GM21723 (cell line): Measurements from ENCODE around the gene NEK9.

Experiments used
- ATAC-seq: cut with Tn5 transposase; IDR thresholded peaks from one replicate; pipeline ENCODE4 v1.9.1; 2021; ENCODE audit warnings: mild to moderate bottlenecking, moderate library complexity; ENCODE audit not compliant: unreplicated experiment

The NEK9 gene

DNA sequence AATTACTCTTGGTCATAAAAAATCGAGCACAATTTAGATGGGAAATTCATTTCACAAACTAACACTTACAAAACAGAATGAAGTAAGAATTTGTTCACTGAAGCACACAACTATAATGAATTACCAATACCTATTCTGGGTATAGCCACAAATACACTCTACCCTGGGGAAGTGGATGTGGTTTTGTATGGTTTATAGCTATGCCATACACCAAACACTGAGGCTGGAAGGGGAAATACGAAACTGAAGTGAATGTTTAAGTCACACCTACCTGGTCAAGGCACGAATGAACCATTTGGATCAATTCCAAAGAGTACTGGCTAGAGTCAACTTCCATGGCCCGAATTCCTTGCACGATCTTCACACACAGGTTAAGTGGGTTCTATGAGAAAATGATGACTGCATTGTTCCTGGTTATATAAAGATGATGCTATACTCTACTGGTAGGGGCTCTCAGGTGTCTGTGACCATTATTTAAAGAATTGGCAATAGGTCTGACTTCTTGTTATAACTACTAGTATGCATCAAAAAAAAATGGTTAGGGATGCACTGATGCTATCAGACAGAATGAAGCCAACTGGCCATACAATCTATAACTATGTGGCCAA lies 12.8 kb downstream of the NEK9 start:
- no peak for ATAC-seq

DNA sequence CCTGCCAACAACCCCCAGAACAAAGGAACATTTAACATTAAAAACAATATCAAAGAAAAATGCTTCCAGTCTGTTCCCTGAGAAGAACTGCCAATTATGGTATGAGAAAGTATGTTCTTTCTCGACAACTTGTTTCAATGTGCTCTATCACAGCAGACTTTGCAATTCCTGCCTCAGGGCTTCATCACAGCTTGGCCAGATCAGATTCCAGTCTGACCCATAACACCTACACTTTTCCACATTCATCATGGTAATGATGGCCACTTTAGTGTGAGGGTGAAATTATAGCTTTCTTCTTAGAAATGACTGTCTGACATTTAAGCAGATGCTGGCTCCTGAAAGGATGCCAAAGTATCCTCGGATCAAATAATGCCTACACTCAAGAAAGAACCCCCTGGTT lies 17.0 kb downstream of the NEK9 start:
- no peak for ATAC-seq

DNA sequence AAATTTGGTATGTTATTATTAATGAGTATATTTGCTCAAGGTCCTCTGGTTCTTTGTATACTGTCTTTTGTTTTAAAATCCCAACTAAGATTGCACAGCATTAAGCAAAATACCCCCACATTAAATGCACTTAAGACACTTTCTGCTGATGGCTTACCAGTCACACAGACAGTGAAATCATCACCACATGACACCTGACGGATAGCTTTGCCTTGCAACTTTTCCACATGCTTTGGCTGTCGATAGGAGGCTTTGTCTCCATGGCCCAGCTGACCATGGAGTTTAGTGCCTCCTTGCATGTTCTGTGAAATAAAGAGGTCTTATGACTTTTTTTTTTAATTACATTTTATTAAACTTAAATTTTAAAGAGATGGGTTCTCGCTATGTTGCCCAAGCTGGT lies 19.7 kb downstream of the NEK9 start:
- no peak for ATAC-seq

DNA sequence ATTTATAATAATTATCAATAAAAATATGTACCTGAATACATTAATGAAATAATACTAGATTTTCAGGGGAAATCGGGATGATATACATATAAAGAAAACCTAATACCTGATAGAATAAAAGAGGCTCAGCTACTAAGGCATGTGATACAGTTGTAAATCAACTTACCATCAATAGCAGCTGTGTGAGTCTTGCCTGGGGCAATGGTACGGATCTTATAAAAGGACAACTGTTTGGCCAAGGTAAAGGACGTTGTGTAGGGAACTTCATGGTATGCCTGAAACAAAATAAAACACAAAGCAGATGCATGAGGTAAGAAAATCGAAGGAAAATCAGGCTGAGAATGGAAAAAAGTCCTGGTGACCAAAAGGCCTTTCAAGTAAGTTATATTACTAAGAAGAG lies 25.4 kb downstream of the NEK9 start:
- no peak for ATAC-seq

DNA sequence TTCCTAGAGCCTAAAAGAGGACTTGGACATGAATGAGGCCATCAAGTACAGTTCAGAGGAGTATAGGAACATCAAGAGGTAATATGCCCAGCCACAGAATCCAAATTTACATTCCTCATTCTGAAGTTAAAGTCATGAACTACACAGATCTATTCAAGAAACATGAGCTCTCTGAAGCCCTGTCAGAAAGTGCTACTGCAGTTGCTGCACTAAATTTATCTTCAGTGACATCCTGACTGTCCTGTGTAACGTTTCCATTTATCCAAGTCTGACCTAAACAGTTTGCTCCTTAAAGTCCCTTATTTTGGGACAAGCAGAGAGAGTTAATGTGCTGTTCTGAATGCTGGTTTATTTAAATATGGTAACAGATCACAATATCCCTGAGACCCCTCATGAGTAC lies 28.2 kb downstream of the NEK9 start:
- ATAC-seq, result no peak

DNA sequence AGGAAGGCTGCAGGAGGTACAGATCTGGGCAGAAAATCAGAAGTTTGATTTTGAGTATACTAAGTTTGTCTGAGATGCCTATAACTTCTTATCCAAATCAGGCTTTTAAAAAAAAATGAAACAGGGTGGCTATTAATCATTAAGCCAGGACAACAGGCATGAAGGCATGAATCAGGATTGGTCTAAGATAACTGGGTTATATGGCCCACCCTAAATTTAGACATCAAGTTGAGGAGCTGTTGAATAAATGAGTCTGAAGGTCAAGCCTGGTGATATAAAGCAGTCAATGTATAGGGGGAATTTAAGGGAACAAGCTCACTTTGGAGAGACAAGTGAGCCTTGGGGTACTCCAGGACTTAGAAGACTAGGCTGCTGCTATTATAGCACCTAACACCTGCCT lies 28.6 kb downstream of the NEK9 start:
- no peak for ATAC-seq

DNA sequence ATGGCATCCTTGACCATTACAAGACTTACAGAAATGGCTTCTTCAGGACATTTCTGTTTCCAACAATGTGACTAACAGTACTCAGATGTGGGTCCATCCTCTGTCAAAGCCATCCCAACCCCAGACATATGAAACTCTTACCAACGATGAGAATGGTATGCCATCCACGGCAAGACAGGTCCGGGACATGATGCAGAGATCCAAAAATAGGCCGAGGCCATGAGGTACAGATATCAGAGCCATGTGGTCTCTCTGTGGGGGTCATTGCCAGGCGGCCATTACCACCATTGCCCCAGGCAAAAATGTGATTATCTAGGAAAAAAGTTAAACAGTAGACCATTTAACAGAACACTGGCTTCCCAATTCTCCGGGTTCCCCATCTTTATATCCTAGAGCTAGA lies 29.9 kb downstream of the NEK9 start:
- no peak for ATAC-seq

DNA sequence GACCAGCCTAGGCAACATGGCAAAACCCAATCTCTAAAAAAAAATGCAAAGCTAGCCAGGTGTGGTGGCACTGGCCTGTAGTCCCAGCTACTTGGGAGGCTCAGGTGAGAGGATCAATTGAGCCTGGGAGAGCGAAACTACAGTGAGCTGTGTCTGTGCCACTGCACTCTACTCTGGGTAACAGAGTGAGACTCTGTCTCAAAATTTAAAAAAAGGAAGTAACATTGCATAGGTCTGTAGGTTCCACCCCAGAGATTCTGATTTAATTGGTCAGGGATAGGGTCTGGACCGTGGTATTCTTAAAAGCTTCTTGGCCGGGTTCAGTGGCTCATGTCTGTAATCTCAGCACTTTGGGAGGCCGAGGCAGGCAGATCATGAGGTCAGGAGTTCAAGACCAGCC lies 31.2 kb downstream of the NEK9 start:
- ATAC-seq, result no peak

DNA sequence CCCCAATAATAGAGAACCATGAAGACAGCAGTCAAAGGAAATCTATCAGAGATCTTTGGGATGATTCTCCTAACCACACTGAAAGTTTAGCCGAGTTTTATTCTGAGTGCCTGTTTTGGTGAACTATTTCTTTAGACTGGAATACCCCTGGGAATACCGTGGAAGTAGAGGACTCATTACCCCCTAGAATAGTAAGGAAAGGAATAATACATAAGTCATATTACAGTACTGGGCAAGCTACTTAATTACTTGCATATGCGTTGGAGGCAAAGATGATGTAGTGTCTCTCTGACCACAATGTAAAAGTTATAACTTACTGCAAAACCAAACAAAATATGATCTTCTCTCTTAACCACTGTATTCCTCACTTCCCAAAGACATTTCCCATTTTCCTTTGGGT lies 32.0 kb downstream of the NEK9 start:
- ATAC-seq, result no peak

DNA sequence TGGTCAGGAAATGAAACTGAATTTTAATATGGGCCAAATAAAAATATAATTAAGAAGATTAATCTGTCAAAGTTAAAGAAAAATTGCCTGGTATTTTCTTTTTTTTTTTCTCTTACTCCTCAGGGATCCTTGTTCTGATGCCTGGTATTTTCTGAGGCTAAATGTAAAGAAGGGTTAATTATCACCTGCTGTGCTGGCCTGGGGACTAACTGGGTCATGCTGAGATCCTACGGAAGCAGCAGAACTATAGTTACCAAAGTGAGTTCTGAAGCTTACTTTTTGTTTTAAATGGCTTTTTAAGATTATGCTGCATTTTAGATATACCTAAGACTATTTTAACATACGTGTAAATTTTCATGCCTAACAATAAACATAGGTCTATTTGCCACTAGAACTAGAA lies 34.1 kb downstream of the NEK9 start:
- ATAC-seq, result no peak

DNA sequence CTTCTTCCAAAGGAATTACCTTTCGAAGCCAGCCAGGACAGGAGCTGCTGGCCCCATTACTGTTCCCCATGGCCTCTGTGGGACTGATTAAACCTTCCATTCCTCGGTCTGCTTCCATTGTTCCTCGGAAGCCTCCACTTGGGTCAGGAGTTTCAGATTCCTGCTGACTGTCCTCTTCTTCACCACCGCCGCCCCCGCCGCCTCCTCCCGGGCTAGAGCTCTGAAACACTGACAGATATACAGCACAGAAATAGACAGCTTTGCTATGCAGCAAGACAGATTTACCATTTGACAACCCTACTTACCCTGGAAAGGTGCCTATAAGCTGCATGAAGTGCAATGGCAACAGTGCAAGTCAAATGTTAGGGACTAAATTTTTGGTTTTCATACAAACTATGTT lies 35.6 kb downstream of the NEK9 start:
- ATAC-seq, result no peak

DNA sequence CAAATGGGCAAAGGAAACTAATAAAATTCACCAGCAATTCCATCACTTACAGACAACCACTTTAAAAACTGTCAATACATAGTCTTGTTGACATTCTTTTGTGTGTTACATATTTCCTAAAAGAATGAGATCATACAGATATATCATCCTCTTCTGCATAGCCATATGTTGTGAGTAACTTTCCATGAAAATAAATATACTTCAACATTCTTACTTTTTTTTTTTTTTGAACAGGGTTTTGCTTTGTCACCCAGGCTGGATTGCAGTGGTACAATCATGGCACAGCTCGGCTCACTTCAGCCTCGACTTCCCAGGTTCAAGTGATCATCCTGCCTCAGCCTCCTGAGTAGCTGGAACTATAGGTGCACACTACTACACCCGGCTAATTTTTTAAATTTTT lies 36.5 kb downstream of the NEK9 start:
- ATAC-seq, result no peak

DNA sequence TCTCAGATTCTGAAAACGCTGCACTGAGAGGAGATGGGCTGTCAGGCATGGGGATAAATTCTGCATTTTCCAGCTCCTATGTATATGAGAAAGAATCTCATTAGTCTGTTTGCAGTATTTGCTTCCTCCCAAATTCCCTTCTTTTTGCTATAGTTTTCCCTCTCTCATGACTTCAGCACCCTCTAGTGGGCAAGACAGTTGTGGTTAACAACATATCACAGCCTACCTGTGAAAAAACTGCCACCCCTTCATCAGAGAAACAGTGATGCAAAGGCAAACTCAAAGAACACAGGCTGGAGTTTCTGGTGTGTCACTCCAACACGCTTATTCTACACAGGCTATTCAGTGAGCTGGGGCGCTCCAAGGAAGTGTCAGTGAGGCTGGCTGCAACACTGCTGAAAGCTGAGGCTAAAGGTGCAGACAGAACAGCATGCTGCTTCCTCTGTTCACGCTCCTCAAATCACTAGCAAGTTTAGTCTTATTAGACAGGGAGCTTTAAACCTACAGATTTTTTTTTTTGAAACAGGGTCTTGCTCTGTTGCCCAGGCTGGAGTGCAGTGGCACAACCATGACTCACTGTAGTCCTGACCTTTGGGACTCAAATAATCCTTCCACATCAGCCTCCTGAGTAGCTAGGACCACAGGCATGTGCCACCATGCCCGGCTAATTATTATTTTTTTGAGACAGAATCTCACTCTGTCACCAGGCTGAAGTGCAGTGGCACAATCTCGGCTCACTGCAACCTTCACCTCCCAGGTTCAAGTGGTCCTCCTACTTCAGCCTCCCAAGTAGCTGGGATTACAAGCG lies 38.1 kb downstream of the NEK9 start:
- no peak for ATAC-seq

DNA sequence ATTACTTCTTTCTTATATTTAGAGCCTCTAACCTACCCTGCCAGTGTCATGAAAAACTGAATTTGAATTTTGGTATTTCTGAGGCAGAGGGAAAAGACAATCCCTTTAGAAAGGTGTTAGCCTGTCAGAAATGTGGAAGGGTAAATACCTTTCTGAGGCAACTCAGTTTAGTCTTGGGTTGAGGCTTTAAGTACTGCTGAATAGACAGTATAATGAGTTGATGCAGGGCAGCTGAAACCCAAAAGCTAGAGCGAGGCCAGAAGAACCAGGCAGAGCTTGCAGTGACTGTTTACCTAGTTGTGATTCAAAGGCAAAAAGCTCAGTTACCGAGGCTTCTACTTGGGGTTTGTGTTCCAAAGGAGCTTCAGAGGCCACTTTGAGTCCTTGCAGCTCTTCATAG lies 38.7 kb downstream of the NEK9 start:
- ATAC-seq, result no peak

DNA sequence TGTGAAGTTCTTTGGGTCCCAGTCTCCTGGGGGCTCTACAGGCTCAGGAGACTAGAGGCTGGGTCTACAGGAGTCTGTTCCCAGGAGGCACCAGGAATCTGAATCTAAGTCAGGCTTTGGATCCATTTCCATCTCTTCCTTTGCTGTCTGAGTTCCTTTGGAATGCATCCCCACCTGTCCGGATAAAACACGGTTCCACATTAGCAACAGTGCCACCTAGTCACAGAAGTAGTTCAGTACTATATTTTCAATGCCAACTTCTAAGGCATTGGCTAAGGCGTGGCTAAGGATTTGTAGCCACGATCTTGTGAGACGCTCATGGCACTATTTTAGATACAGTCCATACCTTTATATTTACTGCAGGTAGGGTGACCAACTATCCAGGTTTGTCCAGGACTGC lies 42.3 kb downstream of the NEK9 start:
- ATAC-seq, result no peak

DNA sequence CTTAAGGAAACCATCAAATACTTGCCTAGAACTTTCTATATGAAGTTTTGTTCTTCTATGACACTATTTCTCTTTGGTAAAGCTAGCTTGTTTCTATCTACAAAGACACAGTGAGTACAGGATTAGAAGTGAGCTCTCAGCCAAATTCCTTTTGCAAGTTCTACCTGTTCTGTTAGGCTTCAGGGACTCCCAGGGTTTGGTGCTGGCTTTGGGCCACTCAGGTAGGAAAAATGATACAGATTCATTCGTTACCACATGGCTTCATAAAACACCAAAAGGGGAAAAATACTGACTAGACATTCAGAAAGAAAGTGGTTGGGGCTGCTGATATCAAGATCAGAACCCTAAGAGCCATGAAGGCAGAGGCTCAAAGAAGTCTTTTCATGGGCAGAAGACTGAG lies 43.6 kb downstream of the NEK9 start:
- no peak for ATAC-seq

DNA sequence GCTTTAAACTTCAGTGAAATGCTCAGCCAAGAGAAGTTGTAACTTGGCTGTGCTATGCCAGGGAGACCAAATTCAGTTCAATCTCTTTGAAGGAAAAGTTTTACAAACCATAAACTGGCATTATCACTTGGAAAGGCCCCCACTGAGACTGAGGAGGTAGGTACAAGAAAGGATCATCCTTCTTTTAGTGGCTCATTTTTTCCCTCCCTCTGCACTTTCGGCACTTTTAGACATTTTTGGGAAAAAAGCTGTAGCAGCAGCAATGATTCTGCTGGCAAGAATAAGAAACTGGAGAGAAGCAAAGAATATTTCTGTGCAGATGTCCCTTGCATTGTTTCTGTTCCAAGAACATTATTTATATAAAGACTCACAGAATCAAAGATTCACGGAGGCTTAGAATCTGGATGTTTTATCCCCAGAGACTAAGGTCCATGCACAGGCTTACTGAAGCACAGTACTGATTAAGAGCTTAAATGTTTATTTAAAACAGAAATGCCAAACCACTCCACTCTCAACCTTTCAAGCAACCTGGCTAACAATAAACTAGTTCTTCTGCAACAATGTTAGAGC lies 45.1 kb downstream of the NEK9 start:
- no peak for ATAC-seq

DNA sequence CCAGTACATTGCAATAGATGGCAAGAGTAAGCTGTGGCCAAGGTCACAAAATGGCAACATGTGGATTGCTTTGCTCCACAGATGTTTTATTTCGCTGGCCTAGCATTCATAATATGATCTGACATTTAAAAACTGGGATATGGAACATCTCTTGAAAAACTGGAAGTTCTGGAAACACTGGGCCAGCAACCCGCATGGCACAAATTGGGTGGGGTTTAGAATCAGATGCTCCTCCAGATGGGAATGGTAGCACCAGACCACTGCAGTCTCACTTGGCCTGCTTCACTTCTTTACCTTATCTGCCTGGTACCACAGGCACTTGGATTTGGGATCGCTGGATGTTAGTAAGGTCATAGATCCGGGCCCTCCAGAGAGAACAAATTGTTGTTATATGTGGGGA lies 47.3 kb downstream of the NEK9 start:
- no peak for ATAC-seq

DNA sequence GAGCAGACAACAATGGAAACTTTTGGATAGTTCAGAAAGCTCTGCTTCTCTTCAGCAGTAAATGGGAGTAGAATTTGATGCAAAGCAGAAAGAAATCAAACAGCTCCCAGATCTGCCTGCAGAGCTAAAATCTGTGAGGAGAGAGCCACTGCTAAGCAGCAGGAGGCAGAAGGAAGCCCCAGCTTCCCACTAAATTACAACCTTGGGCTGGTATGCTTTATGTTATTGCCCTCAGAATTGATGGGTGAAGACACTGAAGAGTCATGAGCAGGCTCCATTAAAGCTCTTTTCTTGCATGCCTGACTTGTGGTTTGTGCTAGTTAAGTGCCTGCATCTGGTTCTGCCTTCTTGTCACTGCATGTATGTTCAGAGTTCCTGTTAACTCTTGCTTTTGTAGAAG lies 49.1 kb downstream of the NEK9 start:
- ATAC-seq, result no peak

DNA sequence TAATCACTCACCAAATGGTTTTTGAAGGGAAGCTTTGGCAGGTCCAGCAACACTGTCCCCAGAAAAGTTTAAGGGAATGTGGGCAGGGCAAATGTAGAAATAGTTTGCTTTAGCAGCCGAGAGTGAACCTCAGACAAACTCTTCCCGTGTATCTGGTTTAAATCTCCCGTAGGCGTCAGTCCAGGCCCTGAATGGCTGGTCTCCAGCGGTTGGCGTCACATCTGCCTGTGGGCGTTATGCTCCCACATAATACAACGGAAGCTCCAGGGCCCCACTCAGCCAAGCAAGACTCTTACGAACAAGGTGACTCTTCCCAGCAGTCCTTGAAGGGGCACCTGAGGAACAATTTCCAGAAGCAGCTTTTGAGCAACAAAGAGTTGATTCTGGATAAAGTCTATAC lies 56.5 kb downstream of the NEK9 start:
- no peak for ATAC-seq

DNA sequence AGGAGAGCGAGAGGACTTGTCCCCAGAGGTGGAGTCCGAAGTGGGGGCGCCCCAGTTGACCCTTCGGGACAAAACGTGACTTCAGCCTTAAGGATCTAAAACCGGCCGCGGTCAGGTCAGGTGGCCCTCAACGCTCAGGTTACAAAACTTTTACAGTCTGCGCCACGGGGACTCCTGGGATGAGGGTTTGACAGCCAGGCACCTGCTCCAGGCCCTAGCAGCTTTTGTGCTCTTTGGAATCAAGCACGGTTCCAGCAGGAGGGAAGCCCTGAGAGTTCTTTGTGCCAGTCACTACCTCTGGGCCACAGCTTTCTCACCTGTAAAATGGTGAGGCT lies 57.1 kb downstream of the NEK9 start:
- no peak for ATAC-seq

DNA sequence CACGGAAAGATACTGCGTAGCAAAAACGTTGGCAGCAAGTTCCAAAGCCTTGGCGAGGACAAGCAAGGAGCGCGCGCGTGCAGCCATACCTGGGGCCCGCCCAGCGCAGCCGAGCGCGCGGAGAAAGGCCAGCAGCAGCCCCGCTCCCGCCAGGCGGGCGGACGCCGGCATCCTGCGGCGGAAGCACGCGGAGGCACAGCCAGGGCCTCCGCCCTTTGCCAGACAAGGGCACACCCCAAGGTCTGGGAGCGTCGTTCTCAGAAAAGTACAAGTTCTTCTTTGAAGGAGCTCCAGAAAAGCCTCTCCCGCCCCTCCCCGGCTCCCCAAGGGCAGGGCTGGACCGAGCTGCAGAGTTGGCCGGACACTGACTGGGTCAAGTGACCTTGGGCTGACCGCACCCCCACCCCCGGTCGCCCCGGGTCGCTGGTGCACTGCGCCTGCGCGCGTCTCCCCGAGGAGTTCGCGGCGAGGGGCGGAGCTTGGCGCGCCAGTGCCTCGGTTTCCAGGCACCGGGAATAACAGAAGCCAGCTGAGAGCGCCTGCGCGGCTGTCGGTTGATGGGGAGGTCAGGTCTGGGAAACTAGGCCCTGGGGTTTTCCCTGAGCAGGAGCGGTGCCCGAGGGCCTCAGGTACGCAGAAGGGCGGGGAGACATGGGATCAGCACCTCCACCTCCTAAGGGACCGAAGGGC lies 57.6 kb downstream of the NEK9 start, which contains the start of gene ZC2HC1C:
TSS of gene ZC2HC1C (plus strand) at position 521 of the 690 bp plus-strand sequence. CDS start 933 bp downstream, outside the sequence.
- ATAC-seq, result peak; percentile 64
